ENCODE results near the gene CCDC187. TPM values are rescaled to one million over a fixed set of nuclear protein-coding genes. Genes with fewer than 3 reads are reported as not detected.

CCDC187 gene
- total RNA-seq, 1 experiment from 2014 or later, result not detected

DNA sequence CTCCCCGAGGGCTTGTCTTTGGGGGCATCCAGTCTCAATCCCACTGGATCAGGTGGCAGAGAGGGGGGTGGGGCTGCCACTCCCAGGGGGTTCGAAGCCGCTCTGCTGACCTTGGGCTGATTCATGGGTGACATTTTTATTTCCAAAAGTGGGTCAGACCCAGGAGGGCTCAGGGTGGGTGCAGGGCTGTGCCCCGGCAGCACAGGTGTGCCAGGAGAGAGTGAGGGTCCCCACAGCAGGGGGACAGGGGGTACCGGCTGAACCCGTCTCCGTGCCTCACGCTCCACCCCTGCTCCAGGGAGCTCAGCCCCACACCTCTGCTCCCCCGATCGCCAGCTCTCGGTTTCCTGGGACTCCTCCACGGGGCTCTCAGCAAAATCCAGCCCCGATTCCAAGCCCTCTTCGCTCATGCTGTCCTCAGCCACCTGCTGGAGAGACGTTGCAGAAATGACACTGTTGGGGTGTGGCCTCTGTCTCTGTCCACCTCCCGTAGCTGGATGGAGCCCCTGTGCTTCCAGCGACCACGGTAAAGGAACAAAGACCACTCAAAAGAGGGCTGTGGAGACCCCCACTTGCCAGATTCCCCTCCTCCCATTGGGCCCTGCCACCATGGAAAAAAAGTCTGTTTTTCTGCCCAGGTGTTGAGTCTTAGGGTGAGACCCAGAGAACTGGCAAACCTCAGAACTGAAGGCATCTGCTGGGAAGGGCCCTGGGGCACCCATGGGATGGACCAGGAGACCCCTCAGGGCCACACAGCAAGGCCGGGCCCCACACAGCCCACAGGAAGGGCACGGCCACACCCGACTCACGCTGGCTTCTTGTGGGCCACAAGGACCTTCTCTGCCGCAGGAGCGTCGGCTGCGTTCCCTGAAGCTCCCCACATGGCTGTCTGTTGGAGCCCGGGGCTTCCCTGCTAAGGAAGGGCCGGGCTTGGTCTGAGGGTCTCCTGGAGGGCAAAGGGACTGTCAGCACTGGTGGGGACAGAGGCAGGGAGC lies 47.7 kb downstream of the CCDC187 start:
- H3K4me3 Mint-ChIP-seq (ENCODE audit: unreplicated experiment), result no peak overlapping the region
- DNase-seq (ENCODE audit: unreplicated experiment), result no peak
- H3K36me3 Mint-ChIP-seq (ENCODE audit: insufficient read depth, unreplicated experiment), result no peaks in the 10 kb centered on the region
- TF ChIP-seq, protein P1, sequence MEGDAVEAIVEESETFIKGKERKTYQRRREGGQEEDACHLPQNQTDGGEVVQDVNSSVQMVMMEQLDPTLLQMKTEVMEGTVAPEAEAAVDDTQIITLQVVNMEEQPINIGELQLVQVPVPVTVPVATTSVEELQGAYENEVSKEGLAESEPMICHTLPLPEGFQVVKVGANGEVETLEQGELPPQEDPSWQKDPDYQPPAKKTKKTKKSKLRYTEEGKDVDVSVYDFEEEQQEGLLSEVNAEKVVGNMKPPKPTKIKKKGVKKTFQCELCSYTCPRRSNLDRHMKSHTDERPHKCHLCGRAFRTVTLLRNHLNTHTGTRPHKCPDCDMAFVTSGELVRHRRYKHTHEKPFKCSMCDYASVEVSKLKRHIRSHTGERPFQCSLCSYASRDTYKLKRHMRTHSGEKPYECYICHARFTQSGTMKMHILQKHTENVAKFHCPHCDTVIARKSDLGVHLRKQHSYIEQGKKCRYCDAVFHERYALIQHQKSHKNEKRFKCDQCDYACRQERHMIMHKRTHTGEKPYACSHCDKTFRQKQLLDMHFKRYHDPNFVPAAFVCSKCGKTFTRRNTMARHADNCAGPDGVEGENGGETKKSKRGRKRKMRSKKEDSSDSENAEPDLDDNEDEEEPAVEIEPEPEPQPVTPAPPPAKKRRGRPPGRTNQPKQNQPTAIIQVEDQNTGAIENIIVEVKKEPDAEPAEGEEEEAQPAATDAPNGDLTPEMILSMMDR (IDR thresholded peaks at IDR 0.05; ENCODE audit: unreplicated experiment), result no peak
- no peaks in the 10 kb centered on the region for H3K27me3 Mint-ChIP-seq (ENCODE audit: insufficient read depth, unreplicated experiment)
- no peak overlapping the region for H3K27ac Mint-ChIP-seq (ENCODE audit: low read depth, unreplicated experiment)
- ChIA-PET POLR2A (no interaction called here), CTCF (interaction anchor here (0.5 to 0.7 kb wide), 3 partner anchors 9 to 28 kb away, joined by 3 read pairs; no protein-coding TSS in a partner anchor)
- intact Hi-C loops (cut with micrococcal nuclease), result no loop called here
- H3K9me3 Mint-ChIP-seq (ENCODE audit: unreplicated experiment), result no peaks in the 10 kb centered on the region
- no TSS peak for BruUV-seq (replicated peaks)
- H3K4me1 Mint-ChIP-seq (ENCODE audit: insufficient read depth, unreplicated experiment), result peaks cover 7% of the 10 kb centered on the region

DNA sequence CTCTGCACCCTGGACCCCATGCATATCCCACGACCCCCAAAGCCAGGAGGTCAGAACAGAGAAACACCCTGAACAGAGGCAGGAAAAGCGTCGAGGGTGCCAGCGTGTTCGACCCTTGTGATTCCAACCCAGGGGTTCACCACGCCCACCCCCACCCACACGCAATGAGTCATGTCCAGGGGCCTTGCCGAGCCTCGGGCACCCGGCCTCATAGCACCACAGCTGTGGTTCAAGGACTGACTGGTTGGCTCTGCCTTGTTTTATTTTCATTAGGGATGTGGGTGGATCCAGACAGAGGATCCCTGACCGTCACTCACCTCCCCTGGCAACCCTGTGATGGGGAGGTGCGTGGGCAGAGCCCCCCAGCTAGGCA lies 48.7 kb downstream of the CCDC187 start:
- Mint-ChIP-seq H3K27ac (ENCODE audit: low read depth, unreplicated experiment) (no peak overlapping the region), H3K4me3 (ENCODE audit: unreplicated experiment) (no peak overlapping the region), H3K4me1 (ENCODE audit: insufficient read depth, unreplicated experiment) (peaks cover 7% of the 10 kb centered on the region), H3K27me3 (ENCODE audit: insufficient read depth, unreplicated experiment) (no peaks in the 10 kb centered on the region), H3K9me3 (ENCODE audit: unreplicated experiment) (no peaks in the 10 kb centered on the region), H3K36me3 (ENCODE audit: insufficient read depth, unreplicated experiment) (no peaks in the 10 kb centered on the region)
- intact Hi-C loops (cut with micrococcal nuclease), result no loop called here
- ChIA-PET CTCF (interaction anchor here (0.7 kb wide), 2 partner anchors 28 to 86 kb away, joined by 3 read pairs; no protein-coding TSS in a partner anchor), POLR2A (no interaction called here)
- no TSS peak for BruUV-seq (replicated peaks)
- DNase-seq (ENCODE audit: unreplicated experiment), result peak; percentile 55
- TF ChIP-seq, protein P1 (IDR thresholded peaks at IDR 0.05; ENCODE audit: unreplicated experiment), result no peak

DNA sequence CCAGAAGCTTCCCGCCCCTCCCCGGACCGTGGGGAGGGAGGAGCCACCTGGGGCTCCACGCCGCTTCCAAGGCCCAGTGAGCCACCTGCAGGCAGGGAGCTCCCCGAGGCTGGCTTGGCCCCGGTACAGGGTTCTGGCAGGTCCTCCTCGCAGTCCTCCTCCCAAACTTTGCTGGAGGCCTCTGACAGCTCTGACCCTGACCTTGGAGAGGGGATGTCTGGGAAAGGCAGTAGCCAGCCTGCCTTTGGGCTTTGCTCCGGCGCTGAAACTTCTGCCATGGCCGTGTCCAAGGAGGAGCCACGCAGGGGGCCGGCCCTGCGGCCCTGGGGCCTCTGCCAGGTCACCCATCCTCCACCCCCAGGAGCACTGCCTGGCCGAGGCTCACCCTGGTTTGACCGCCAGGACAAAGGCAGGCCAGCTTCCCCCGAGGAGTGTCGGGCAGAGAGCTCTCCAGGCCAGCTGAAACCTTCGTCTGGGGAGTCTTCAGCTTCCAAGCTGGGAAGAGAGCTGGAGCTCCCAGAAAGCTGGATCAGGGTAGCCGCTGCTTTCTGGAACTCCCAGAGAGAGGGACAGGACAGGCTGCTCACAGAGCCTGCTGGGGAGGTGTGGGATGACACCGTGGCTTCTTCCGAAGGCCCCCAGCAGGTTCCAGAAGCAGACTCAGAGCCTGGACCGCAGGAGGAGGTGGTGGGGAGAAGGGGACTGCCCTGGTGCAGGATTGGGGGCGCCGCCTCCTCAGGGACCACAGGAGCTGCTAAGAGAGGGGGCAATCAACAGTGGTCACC lies 49.3 kb downstream of the CCDC187 start:
- no peaks in the 10 kb centered on the region for H3K9me3 Mint-ChIP-seq (ENCODE audit: unreplicated experiment)
- peaks cover 7% of the 10 kb centered on the region for H3K4me1 Mint-ChIP-seq (ENCODE audit: insufficient read depth, unreplicated experiment)

More for the DNA sequence above, 49.3 kb downstream of the CCDC187 start:
- ChIA-PET POLR2A (no interaction called here), CTCF (interaction anchor here (0.7 kb wide), 2 partner anchors 29 to 87 kb away, joined by 3 read pairs; no protein-coding TSS in a partner anchor)
- intact Hi-C loops (cut with micrococcal nuclease), result no loop called here
- Mint-ChIP-seq H3K27ac (ENCODE audit: low read depth, unreplicated experiment) (no peak overlapping the region), H3K4me3 (ENCODE audit: unreplicated experiment) (no peak overlapping the region), H3K27me3 (ENCODE audit: insufficient read depth, unreplicated experiment) (no peaks in the 10 kb centered on the region), H3K36me3 (ENCODE audit: insufficient read depth, unreplicated experiment) (no peaks in the 10 kb centered on the region)
- TF ChIP-seq, protein P1 (IDR thresholded peaks at IDR 0.05; ENCODE audit: unreplicated experiment), result no peak
- peak; percentile 13 for DNase-seq (ENCODE audit: unreplicated experiment)
- no TSS peak for BruUV-seq (replicated peaks)

Measured in MCF 10A (cell line).